Stimulated activated CD8-positive, alpha-beta memory T cell treated with anti-CD3 and anti-CD28 coated beads, Interleukin-4, amount 100 ng/mL, for 1 hour (primary cell): Measurements from ENCODE around the gene SLC25A36.

Experiments
- DNase-seq, 2 donors: peaks; one replicate each; pipeline ENCODE4 v3.0.0-alpha.2; 2020; ENCODE audit warnings: low read depth in 2 of 2, low spot score in 1 of 2

The SLC25A36 gene, protein sequence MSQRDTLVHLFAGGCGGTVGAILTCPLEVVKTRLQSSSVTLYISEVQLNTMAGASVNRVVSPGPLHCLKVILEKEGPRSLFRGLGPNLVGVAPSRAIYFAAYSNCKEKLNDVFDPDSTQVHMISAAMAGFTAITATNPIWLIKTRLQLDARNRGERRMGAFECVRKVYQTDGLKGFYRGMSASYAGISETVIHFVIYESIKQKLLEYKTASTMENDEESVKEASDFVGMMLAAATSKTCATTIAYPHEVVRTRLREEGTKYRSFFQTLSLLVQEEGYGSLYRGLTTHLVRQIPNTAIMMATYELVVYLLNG

DNA sequence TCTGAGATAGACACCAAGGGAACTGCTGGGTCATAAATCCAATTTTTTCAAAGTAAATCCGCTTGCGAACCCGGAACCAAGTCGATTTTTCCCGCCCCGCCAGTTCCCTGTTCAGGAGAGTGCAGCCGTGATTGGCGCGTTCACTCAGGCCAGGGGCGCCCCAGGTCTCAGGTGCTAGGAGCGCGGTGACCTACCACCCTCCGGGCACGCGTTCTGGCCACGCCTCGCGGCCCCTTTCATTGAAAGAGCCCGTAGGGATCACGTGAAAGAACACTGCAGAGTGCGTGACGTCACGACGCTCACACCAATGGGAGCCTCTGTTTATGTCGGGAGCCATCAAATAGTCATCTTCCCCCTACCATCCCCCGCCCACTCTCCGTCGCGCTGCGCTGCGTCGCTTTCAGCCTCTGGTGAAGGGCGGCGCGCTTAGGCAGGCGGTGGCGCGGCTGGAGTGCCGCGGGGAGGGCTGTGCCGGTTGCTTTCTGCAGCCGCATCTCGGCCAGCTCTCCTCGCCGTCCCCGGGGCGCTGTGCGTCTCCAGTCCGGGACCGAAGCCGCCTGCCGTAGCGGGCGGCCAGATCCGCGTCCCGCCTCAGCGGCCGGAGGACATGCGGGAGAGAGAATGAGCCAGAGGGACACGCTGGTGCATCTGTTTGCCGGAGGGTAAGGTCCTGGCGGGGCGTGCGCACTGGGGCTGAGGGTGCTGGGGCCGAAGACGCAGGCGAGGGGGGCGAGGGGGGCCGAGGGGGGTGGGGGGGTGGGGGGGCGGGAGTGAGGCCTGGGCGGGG, at the start of gene SLC25A36:
TSS of gene SLC25A36 (plus strand) at position 403 of the 787 bp plus-strand sequence. CDS start at position 622, 219 bp downstream.
- peak; percentile 87 to 88 for DNase-seq

- DNase-seq, result no peak
These were observed 44.6 kb upstream of the SLC25A36 start for GRCh38 chr3:140896997-140897396.

DNA sequence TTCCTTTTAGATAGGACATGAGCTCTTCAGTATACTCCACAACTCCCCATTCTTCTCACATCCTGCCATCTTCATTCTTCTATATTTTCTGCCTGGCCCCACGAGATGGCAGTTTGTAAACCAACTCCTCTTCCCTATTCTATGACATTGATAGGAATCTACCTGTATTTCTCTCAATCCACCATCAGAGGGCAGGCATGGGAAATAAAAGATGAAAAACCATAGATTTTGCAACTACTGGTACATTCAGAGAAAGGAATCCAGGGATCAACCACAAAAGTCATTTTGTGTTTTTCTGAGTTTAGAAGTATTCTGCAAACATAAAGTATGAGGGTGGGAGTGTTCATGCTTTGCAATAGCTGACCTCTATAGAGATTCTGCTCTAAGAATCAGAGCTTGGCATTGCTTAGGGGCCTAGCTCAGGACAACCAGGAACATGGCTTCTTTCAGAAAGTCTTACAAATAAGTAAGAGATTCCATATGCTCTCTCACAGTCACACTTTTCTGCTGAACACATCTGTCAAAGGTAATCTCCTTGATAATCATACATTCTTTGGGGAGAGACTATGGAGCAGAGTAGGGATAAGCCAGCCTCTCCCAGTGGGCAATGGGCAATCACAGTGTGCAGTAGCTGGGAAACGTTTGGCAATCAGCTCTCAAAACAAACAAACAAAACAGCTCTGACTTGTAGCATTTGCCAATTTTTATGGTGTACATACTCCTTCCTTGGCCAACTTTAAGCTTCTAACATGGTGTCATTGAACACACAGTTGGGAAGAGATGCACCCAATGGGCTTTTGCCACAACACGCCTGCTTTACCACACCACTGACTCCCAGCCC, 43.1 kb upstream of the SLC25A36 start:
- no peak for DNase-seq

DNA sequence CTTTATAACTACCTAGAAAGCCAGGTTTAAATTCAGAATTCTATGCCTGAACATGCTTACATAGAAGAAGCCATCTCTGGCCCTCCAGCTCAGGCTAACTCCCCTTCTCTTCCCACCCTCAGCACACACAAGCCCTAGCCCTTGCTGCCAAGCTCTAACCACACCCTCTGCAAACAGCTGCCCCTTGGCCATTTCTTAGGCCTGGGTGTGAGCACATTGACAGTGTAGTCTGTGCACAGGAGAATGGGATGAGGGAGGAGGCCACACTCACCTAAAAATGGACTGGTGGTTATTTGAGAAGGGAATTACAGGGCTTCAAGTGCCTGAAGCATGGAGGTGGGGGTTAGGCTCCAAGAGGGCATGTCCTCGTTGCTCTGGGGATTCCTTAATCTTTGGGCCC, 42.3 kb upstream of the SLC25A36 start:
- no peak for DNase-seq

- no peak for DNase-seq
These were observed 38.8 kb upstream of the SLC25A36 start for GRCh38 chr3:140902791-140903190.

GRCh38 chr3:140903196-140903595, 38.4 kb upstream of the SLC25A36 start:
- no peak for DNase-seq

DNA sequence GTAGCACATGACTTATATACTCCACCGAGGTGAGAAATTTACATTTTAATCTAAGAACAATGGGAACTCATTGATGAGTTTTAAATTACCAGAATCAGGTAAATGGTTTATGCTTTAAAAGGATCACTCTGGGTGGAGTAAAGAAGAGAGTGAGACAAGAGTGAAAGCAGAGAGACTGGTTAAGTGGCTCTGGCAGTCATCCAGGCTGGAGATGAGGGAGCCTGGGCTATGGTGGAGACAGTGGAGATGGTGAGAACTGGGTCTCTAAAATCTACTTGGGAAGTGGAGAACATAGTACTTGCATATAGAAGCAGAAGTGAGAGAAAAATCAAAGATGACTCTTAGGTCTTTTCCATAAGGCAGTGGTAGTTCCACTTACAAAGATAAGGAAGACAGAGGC, 37.1 kb upstream of the SLC25A36 start:
- no peak for DNase-seq

GRCh38 chr3:140905559-140905958, 36.1 kb upstream of the SLC25A36 start:
- DNase-seq, result no peak

- DNase-seq, result no peak
These were observed 34.9 kb upstream of the SLC25A36 start for GRCh38 chr3:140906785-140907184.

DNA sequence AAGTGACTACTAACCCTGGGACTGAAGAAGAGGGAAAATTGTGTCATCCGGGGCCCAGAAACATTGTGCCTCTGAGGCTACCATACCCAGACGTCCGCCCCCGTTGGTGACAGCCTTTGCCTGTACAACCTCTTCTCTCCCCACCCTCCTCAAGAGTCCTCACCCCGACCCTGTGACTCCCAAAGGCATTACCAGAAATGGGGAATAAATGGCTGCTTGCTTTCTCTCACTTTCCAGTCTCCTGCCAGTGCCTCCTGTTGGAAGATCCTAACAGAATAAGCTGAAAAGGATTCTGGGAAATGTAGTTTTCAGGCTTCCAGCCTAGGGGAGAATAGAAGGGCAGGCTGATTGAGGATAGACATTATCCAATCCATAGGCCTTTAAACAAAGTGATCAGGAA, 30.8 kb upstream of the SLC25A36 start:
- no peak for DNase-seq

- DNase-seq, result no peak
These were observed 29.8 kb upstream of the SLC25A36 start for GRCh38 chr3:140911822-140912221.

DNA sequence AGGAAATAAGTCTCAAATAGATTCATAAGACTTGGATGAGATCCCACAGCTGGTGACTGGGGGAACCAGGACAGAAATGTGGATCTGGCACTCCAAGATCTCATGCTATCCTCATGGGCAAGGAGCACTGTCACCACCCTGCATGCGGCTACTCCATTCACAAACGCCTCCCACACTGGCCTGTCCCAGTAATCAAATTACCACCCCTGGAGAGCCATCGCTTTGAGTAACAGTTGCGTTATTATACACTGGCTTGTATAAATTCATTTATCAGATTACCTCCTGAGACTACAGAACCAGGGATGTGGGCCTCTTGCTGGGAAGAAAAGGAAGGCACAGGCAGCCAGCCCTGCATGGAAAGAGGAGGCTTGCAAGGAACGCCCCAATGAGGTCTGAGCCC, 27.9 kb upstream of the SLC25A36 start:
- no peak for DNase-seq

DNA sequence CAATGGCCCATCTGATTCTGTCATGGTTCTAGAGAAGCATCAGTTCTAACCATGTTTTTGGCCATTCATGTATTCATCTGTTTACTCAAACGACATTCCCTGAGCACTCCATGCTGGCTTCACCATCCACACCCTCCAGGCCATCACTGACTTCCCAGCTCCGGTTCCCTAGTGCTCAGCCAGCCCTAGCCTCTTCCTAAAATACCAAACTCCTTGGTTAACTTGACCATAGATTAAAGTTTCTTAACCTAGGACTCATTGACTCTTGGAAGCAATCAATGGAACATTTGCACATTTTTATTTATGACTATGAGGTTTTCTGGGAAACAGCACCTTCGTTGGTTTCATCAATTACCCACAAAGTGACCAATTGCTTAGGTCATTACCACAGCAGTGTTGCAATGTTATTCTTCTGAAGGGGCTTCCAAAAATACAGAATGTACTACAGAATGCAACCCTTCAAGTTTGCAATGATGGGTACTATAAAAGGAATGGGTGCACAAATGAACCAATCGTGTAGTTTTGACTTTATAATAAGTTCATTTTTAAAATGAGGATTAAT, 27.2 kb upstream of the SLC25A36 start:
- no peak for DNase-seq

- DNase-seq, result no peak
These were observed 25.0 kb upstream of the SLC25A36 start for GRCh38 chr3:140916603-140917002.

DNA sequence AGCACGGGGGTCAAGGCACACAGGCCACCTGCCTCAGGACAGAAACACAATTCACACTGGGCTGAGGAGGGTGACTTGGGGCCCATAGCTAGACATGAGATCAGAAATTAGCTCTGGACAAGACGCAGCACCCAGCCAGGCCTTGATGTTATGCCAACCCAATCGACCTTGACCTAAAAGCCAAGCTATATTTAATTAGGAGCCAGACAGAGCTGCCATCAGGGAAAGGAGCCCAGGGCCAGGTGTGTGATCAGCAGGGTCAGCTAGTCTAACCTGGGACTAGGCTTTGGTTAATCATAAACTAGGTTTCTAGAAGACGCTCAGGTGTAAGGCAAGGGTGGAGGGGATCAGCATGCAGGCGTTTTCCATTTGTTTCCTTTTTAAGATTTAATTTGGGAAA, 23.9 kb upstream of the SLC25A36 start:
- no peak for DNase-seq

DNA sequence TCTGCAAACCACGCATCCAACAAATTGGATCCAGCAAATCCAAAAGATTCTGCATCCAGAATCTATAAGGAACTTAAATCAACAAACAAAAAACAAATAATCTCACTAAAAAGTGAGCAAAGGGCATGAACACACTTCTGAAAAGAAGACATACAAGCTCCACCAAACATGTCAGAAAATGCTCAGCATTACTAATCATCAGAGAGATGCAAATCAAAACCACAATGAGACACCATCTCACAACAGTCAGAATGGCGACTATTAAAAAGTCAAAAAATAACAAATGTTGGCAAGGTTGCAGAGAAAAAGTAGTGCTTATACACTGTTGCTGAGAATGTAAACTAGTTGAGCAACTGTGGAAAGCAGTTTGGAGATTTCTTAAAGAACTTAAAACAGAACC, 21.6 kb upstream of the SLC25A36 start:
- DNase-seq, result no peak

DNA sequence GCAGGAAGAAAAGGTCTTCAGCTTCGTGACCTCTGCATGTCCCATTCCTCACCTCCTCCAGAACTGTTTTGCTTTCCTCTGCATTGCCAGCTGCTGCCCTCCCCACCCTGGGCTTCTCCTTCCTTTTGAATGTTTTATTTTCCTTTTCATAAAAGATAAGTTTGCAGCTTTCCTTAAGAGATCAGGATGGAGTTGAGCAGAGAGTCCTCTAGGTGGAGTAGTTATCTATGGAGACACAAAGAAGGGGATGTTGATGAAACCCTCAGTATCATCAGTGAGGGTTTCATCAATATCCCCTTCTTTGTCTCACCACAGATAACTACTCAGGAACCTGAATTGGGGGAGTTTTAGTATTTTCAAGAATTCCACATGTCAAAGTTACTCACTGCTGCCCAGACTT, 19.0 kb upstream of the SLC25A36 start:
- DNase-seq, result no peak

DNA sequence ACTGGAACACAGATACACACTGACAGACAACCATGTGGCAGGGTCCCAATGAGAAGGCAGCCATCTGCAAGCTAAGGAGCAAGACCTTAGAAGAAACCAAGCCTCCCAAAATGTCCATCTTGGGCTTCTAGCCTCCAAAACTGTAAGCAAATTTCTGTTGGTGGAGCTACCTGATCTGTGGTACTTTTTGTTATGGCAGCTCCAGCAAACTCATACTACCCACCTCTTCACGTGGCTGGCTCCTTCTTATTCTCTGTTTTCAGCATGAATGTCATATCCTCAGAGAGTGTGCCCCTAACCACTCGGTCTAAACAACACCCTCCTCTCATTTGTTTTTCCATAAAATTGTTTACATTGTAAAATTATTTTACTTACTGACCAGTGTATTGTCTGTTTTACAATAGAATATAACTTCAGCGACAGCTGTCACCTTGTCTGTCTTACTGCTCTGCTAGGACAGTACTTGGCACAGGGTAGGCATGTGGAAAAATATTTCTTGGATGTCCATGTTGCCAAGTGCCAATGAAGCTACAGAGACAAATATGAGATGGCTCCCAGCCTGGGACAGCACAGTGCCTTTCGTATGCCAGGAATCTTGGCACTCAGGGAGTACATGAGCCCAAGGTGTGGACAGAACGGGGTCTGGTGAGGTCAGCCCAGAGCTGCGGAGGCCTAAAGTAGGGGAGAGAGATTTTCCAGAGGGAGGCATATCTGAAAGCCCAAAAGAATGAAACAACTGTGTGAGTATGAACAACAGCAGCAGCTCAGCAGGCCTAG, 17.4 kb upstream of the SLC25A36 start:
- DNase-seq, result no peak

GRCh38 chr3:140927279-140928069, 14.2 kb upstream of the SLC25A36 start:
- no peak for DNase-seq

- no peak for DNase-seq
These were observed 12.2 kb upstream of the SLC25A36 start for GRCh38 chr3:140929446-140929845.
